HS-5 (cell line): ENCODE measurements around the gene ERP29.
"Not testable (repeated sequence)": the region's sequence is repeated elsewhere in the genome, so short reads cannot be mapped to it uniquely, and the experiment has no call there.

Experiments used
- DNase-seq: peaks from one replicate; pipeline ENCODE4 v3.0.0-alpha.2; 2012; ENCODE audit warnings: low read depth

Gene ERP29

GRCh38 chr12:112035219-112035785 lies 22.1 kb downstream of the ERP29 start:
- DNase-seq: no peak

GRCh38 chr12:112036614-112037013 lies 23.4 kb downstream of the ERP29 start:
- not testable (repeated sequence) for DNase-seq

GRCh38 chr12:112046003-112046402 lies 32.8 kb downstream of the ERP29 start:
- no peak for DNase-seq

GRCh38 chr12:112049351-112049750 lies 36.1 kb downstream of the ERP29 start:
- no peak for DNase-seq

- DNase-seq: no peak
Observed at GRCh38 chr12:112061137-112061536, 47.9 kb downstream of the ERP29 start.

GRCh38 chr12:112063273-112063672 lies 50.0 kb downstream of the ERP29 start:
- no peak for DNase-seq

- DNase-seq: no peak
Observed at GRCh38 chr12:112066566-112066965, 53.3 kb downstream of the ERP29 start.
